Natural killer cell (primary cell): ENCODE data around the gene PABPN1L. TPM values are rescaled to one million over a fixed set of nuclear protein-coding genes. Genes with fewer than 3 reads are reported as not detected.

ENCODE experiments used
- ATAC-seq, 3 donors: fragments of 150-1000 bp in 2 of 3; fragments of 200-7000 bp in 1 of 3; cut with Tn5 transposase; 1 replicate in 1 of 3; 2 replicates in 2 of 3; pipeline ENCODE4 v1.10.0; 2021; ENCODE audit warnings: mild to moderate bottlenecking in 2 of 3, moderate library complexity in 2 of 3
- DNase-seq, 2 donors: peaks; one replicate each; pipeline versions ENCODE4 v3.0.0 to v3.0.0-alpha.2; 2013 to 2021; ENCODE audit warnings: mixed read lengths in 1 of 2
- H3K27ac ChIP-seq: one replicate; pipeline ENCODE4 v1.5.1; 2013; ENCODE audit warnings: mild to moderate bottlenecking, low read length
- H3K27me3 ChIP-seq: one replicate; pipeline ENCODE4 v1.6.1; 2013; ENCODE audit warnings: low read length; ENCODE audit not compliant: control insufficient read depth, insufficient read depth
- H3K36me3 ChIP-seq: one replicate; pipeline ENCODE4 v1.6.1; 2013; ENCODE audit warnings: low read length; ENCODE audit not compliant: control insufficient read depth, insufficient read depth
- H3K4me1 ChIP-seq: one replicate; pipeline ENCODE4 v1.6.1; 2013; ENCODE audit warnings: low read length; ENCODE audit not compliant: control insufficient read depth, insufficient read depth
- H3K4me3 ChIP-seq: one replicate; pipeline ENCODE4 v1.5.1; 2013; ENCODE audit warnings: low read length
- H3K9me3 ChIP-seq: one replicate; pipeline ENCODE4 v1.6.1; 2013; ENCODE audit warnings: low read length; ENCODE audit not compliant: control insufficient read depth, insufficient read depth
- H3K27ac Mint-ChIP-seq, 2 donors: one replicate each; pipeline ENCODE4 v1.8.0; 2022; ENCODE audit warnings: mild to moderate bottlenecking in 2 of 2, mixed read lengths in 2 of 2, moderate library complexity in 1 of 2
- H3K27me3 Mint-ChIP-seq, 2 donors: one replicate each; pipeline ENCODE4 v1.8.0; 2022; ENCODE audit warnings: low read depth in 2 of 2, mixed read lengths in 2 of 2
- H3K36me3 Mint-ChIP-seq: one replicate; pipeline ENCODE4 v1.8.0; 2022; ENCODE audit warnings: mixed read lengths
- H3K4me1 Mint-ChIP-seq, 2 donors: one replicate each; pipeline ENCODE4 v1.8.0; 2022; ENCODE audit warnings: mixed read lengths in 2 of 2
- H3K4me3 Mint-ChIP-seq: one replicate; pipeline ENCODE4 v1.8.0; 2022; ENCODE audit warnings: mild to moderate bottlenecking, moderate library complexity, mixed read lengths
- H3K9me3 Mint-ChIP-seq, 2 donors: one replicate each; pipeline ENCODE4 v1.8.0; 2022; ENCODE audit warnings: mixed read lengths in 2 of 2
- CTCF ChIP-seq: fragments of 200-600 bp; IDR thresholded peaks from one replicate; pipeline ENCODE4 v1.8.0; 2022; ENCODE audit warnings: antibody characterized with exemption
- WGBS: methylation state at CpG from one replicate; pipeline ENCODE4 v1.1.7; 2013; ENCODE audit warnings: missing lambda C conversion rate; ENCODE audit not compliant: insufficient coverage; 5-methylcytosine and 5-hydroxymethylcytosine counted together
- intact Hi-C: fragments of 100-400 bp; cut with micrococcal nuclease; formaldehyde crosslinking; loops from one replicate; pipeline ENCODE4 v1.14.2; 2022
- total RNA-seq, 4 donors: library from RNA; stranded (reverse); fragments of 120-200 nt in 1 of 4; gene quantifications; one replicate each; pipeline versions ENCODE4 v1.2.3 to v1.2.4, GENCODE V29; 2013 to 2022

The PABPN1L gene
- total RNA-seq, 3 donors from 2014 or later (not counting 1 experiment from before 2014, with no cell fraction given): 0.43 TPM; not detected in 2

DNA sequence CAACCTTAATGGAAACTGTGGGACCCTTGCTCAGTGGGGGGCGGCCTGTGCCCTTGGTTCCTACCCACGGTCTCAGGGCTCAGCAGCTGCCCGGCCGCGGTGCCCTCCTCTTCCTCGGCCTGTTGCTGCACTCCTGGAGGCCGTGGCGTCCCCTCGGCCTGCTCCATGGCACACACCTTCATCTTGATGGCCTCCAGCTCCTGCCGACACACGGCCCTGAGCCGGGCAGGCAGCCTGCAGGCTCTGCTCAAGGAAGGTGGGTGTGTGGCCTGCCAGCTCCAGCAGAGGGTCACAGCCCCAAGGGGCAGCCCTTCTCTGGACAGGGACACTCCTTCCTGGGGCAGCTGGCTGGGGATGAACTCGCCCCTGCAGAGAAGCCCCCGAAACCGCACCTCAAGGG is 718 bp downstream of the PABPN1L start:
- DNase-seq: no peak
- Histone ChIP-seq H3K4me1 (no peaks in the 10 kb centered on the region), H3K36me3 (peaks cover 9% of the 10 kb centered on the region), H3K27me3 (peaks cover 3% of the 10 kb centered on the region), H3K4me3 (no peak overlapping the region), H3K9me3 (no peaks in the 10 kb centered on the region), H3K27ac (no peak overlapping the region)
- no peak for TF ChIP-seq CTCF
- no peaks in the 10 kb centered on the region for H3K36me3 Mint-ChIP-seq
- intact Hi-C loops: no loop called here
- no peak overlapping the region for H3K4me3 Mint-ChIP-seq
- no peak for ATAC-seq
- no peaks in the 10 kb centered on the region for H3K9me3 Mint-ChIP-seq
- no peaks in the 10 kb centered on the region for H3K4me1 Mint-ChIP-seq
- no peak overlapping the region for H3K27ac Mint-ChIP-seq
- 90% methylated on average over 15 of the region's 15 CpGs for WGBS
- H3K27me3 Mint-ChIP-seq: peaks cover 3 to 8% of the 10 kb centered on the region in 2 donors

DNA sequence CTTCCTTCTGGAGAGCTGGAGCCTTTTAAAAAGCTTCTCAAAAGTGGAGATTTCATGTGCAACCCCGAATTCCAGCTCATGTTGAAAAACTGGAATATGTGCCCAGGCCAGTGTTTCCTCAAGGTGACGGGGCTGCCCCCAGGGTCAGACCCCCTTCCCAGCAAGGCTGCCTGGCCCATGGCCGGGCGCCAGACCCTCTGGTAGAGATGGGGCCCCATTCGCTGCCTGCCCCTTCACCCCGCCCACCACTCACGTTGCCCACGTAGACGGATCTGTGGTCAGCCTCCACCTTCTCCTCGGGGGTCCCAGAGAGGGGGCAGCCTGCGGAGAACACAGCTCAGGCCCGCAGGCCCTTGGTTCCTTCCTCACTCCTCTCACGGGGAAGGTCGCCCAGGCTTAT is 1.1 kb downstream of the PABPN1L start:
- H3K27ac ChIP-seq: no peak overlapping the region
- no peak for ATAC-seq
- no peaks in the 10 kb centered on the region for H3K4me1 ChIP-seq
- no peak overlapping the region for H3K4me3 Mint-ChIP-seq
- TF ChIP-seq CTCF: no peak
- H3K27me3 ChIP-seq: no peaks in the 10 kb centered on the region
- DNase-seq: no peak
- intact Hi-C loops: no loop called here
- no peaks in the 10 kb centered on the region for H3K9me3 Mint-ChIP-seq
- no peaks in the 10 kb centered on the region for H3K9me3 ChIP-seq
- H3K27me3 Mint-ChIP-seq: peaks cover 0 to 5% of the 10 kb centered on the region in 2 donors
- no peaks in the 10 kb centered on the region for H3K36me3 Mint-ChIP-seq
- 84% methylated on average over 14 of the region's 14 CpGs for WGBS
- H3K27ac Mint-ChIP-seq: no peak overlapping the region
- no peaks in the 10 kb centered on the region for H3K4me1 Mint-ChIP-seq
- H3K4me3 ChIP-seq: no peak overlapping the region
- peaks cover 13% of the 10 kb centered on the region for H3K36me3 ChIP-seq

GRCh38 chr16:88864521-88864920 is 1.9 kb downstream of the PABPN1L start:
- Mint-ChIP-seq H3K27ac (no peak overlapping the region), H3K4me1 (no peaks in the 10 kb centered on the region), H3K27me3 (no peaks in the 10 kb centered on the region), H3K4me3 (no peak overlapping the region), H3K36me3 (no peaks in the 10 kb centered on the region), H3K9me3 (no peaks in the 10 kb centered on the region)
- H3K4me1 ChIP-seq: no peaks in the 10 kb centered on the region
- H3K9me3 ChIP-seq: no peaks in the 10 kb centered on the region
- 91% methylated on average over 18 of the region's 18 CpGs for WGBS
- peaks cover 19% of the 10 kb centered on the region for H3K36me3 ChIP-seq
- no peak for TF ChIP-seq CTCF
- DNase-seq (no peak), ATAC-seq (no peak)
- intact Hi-C loops: no loop called here
- no peak overlapping the region for H3K4me3 ChIP-seq
- H3K27ac ChIP-seq: no peak overlapping the region
- H3K27me3 ChIP-seq: no peaks in the 10 kb centered on the region

- TF ChIP-seq CTCF: no peak
- Mint-ChIP-seq H3K4me3 (no peak overlapping the region), H3K4me1 (no peaks in the 10 kb centered on the region), H3K27me3 (no peaks in the 10 kb centered on the region), H3K27ac (no peak overlapping the region), H3K36me3 (no peaks in the 10 kb centered on the region), H3K9me3 (no peaks in the 10 kb centered on the region)
- 89% methylated on average over 15 of the region's 15 CpGs for WGBS
- H3K27ac ChIP-seq: no peak overlapping the region
- no peaks in the 10 kb centered on the region for H3K27me3 ChIP-seq
- H3K4me3 ChIP-seq: no peak overlapping the region
- H3K9me3 ChIP-seq: no peaks in the 10 kb centered on the region
- DNase-seq (no peak), ATAC-seq (no peak)
- peaks cover 22% of the 10 kb centered on the region for H3K36me3 ChIP-seq
- no peaks in the 10 kb centered on the region for H3K4me1 ChIP-seq
- intact Hi-C loops: no loop called here
Observed at GRCh38 chr16:88864099-88864498, 2.4 kb downstream of the PABPN1L start.
